CD14-positive monocyte (primary cell): ENCODE results near the gene DNTTIP2. TPM values are rescaled to one million over a fixed set of nuclear protein-coding genes. Genes with fewer than 3 reads are reported as not detected.
"Not testable (repeated sequence)": the region's sequence is repeated elsewhere in the genome, so short reads cannot be mapped to it uniquely, and the experiment has no call there.

Experiments
- DNase-seq, 3 donors: peaks; one replicate each; pipeline ENCODE4 v3.0.0-alpha.2; 2011 to 2022
- H2AFZ ChIP-seq: 2 replicates; pipeline ENCODE4 v1.6.0; 2012; ENCODE audit warnings: mild to moderate bottlenecking, low read depth, low read length, inconsistent platforms; ENCODE audit not compliant: insufficient read depth, poor library complexity, severe bottlenecking
- H3K27ac ChIP-seq, 2 donors: 1 replicate in 1 of 2; 2 replicates in 1 of 2; pipeline ENCODE4 v1.5.1; 2012 to 2013; ENCODE audit warnings: low read length in 2 of 2, control low read depth in 1 of 2, inconsistent platforms in 1 of 2, low read depth in 1 of 2, mild to moderate bottlenecking in 1 of 2
- H3K27me3 ChIP-seq, 2 donors: one replicate each; pipeline versions ENCODE4 v1.6.0 to v1.6.1; 2011 to 2013; ENCODE audit warnings: low read length in 2 of 2; ENCODE audit not compliant: control insufficient read depth in 2 of 2, insufficient read depth in 2 of 2
- H3K36me3 ChIP-seq, 2 donors: replicated peaks in 1 of 2; 1 replicate in 1 of 2; 2 replicates in 1 of 2; pipeline versions ENCODE4 v1.5.1 to v1.6.1; 2012 to 2013; ENCODE audit warnings: low read length in 2 of 2, control low read depth in 1 of 2, inconsistent platforms in 1 of 2, mild to moderate bottlenecking in 1 of 2; ENCODE audit not compliant: insufficient read depth in 2 of 2, control insufficient read depth in 1 of 2
- H3K4me1 ChIP-seq, 2 donors: 1 replicate in 1 of 2; 2 replicates in 1 of 2; pipeline versions ENCODE4 v1.5.1 to v1.6.1; 2012 to 2013; ENCODE audit warnings: low read length in 2 of 2, control low read depth in 1 of 2, inconsistent platforms in 1 of 2, mild to moderate bottlenecking in 1 of 2, moderate library complexity in 1 of 2; ENCODE audit not compliant: insufficient read depth in 2 of 2, control insufficient read depth in 1 of 2
- H3K4me2 ChIP-seq: replicated peaks from 2 replicates; pipeline ENCODE3; 2012; ENCODE audit warnings: low read length, moderate library complexity, mild to moderate bottlenecking; ENCODE audit not compliant: poor library complexity, severe bottlenecking; ENCODE audit errors: extremely low read depth
- H3K4me3 ChIP-seq, 3 experiments: fragments of 200-600 bp in 1 of 3; sonication (generic) in 1 of 3; replicated peaks in 1 of 3; 1 replicate in 2 of 3; 2 replicates in 1 of 3; pipeline ENCODE4 v1.5.1; 2011 to 2013; ENCODE audit warnings: low read length in 3 of 3, mild to moderate bottlenecking in 3 of 3, control low read depth in 2 of 3, low read depth in 2 of 3, inconsistent platforms in 1 of 3, moderate library complexity in 1 of 3
- H3K79me2 ChIP-seq: 2 replicates; pipeline ENCODE4 v1.6.0; 2012; ENCODE audit warnings: mild to moderate bottlenecking, control low read depth, inconsistent platforms, low read length, moderate library complexity; ENCODE audit not compliant: insufficient read depth
- H3K9ac ChIP-seq: 2 replicates; pipeline ENCODE4 v1.6.0; 2017; ENCODE audit warnings: low read length, mild to moderate bottlenecking; ENCODE audit not compliant: insufficient read depth, poor library complexity, severe bottlenecking
- H3K9me3 ChIP-seq, 2 donors: replicated peaks in 1 of 2; 1 replicate in 1 of 2; 2 replicates in 1 of 2; pipeline versions ENCODE4 v1.5.1 to v1.6.1; 2012 to 2013; ENCODE audit warnings: low read length in 2 of 2, control low read depth in 1 of 2; ENCODE audit not compliant: control insufficient read depth in 1 of 2, insufficient read depth in 1 of 2
- H4K20me1 ChIP-seq: 2 replicates; pipeline ENCODE4 v1.6.0; 2012; ENCODE audit warnings: mild to moderate bottlenecking, low read length, control low read depth, moderate library complexity; ENCODE audit not compliant: insufficient read depth
- H3K27ac Mint-ChIP-seq, 7 donors: one replicate each; pipeline ENCODE4 v1.8.0; 2020; ENCODE audit warnings: mild to moderate bottlenecking in 7 of 7, mixed read lengths in 7 of 7, moderate library complexity in 6 of 7, inconsistent platforms in 2 of 7
- H3K27me3 Mint-ChIP-seq, 3 donors: one replicate each; pipeline ENCODE4 v1.8.0; 2021 to 2022; ENCODE audit warnings: low read depth in 3 of 3, mild to moderate bottlenecking in 3 of 3, mixed read lengths in 3 of 3, moderate library complexity in 3 of 3, inconsistent platforms in 1 of 3
- H3K36me3 Mint-ChIP-seq, 2 donors: one replicate each; pipeline ENCODE4 v1.8.0; 2020; ENCODE audit warnings: mixed read lengths in 2 of 2, inconsistent platforms in 1 of 2, mild to moderate bottlenecking in 1 of 2
- H3K4me1 Mint-ChIP-seq: one replicate; pipeline ENCODE4 v1.8.0; 2020; ENCODE audit warnings: mild to moderate bottlenecking, mixed read lengths
- H3K4me3 Mint-ChIP-seq, 2 donors: one replicate each; pipeline ENCODE4 v1.8.0; 2020; ENCODE audit warnings: mild to moderate bottlenecking in 2 of 2, mixed read lengths in 2 of 2, moderate library complexity in 1 of 2
- H3K9me3 Mint-ChIP-seq, 7 donors: one replicate each; pipeline ENCODE4 v1.8.0; 2020 to 2022; ENCODE audit warnings: mixed read lengths in 7 of 7, mild to moderate bottlenecking in 6 of 7, moderate library complexity in 6 of 7, inconsistent platforms in 2 of 7
- CTCF ChIP-seq: fragments of 200-600 bp; IDR thresholded peaks from one replicate; pipeline ENCODE4 v1.8.0; 2022; ENCODE audit warnings: antibody characterized with exemption, mild to moderate bottlenecking
- WGBS: methylation state at CpG from one replicate; pipeline ENCODE4 v1.1.5; 2013; ENCODE audit warnings: missing lambda C conversion rate; ENCODE audit not compliant: insufficient coverage; 5-methylcytosine and 5-hydroxymethylcytosine counted together
- intact Hi-C, 2 donors: fragments of 100-400 bp; cut with micrococcal nuclease; formaldehyde crosslinking; loops; one replicate each; pipeline versions ENCODE4 v1.15.0 to v1.15.1; 2023
- polyA plus RNA-seq, 3 donors: library from polyadenylated mRNA; depleted of rRNA in 1 of 3; unstranded in 2 of 3; stranded (reverse) in 1 of 3; fragments of 300-500 nt in 2 of 3; fragments of >200 nt in 1 of 3; fragmentation: Illumina TruSeq in 2 of 3; gene quantifications; 1 replicate in 2 of 3; 2 replicates in 1 of 3; pipeline ENCODE4 v1.2.3, GENCODE V29; 2012 to 2021

DNTTIP2 gene
- polyA plus RNA-seq, 3 donors, result 21.1 to 68.8 (median 42.1) TPM

- Histone ChIP-seq H3K27me3 (no peaks in the 10 kb centered on the region), H4K20me1 (no peaks in the 10 kb centered on the region), H3K4me3 (no peak overlapping the region), H3K27ac (no peak overlapping the region), H3K9me3 (no peaks in the 10 kb centered on the region), H3K9ac (no peak overlapping the region), H2AFZ (no peak overlapping the region), H3K4me1 (no peaks in the 10 kb centered on the region), H3K79me2 (no peaks in the 10 kb centered on the region), H3K4me2 (no peak overlapping the region), H3K36me3 (peaks cover 19 to 30% of the 10 kb centered on the region in 2 donors)
- H3K27ac Mint-ChIP-seq, result no peak overlapping the region
- peaks cover 31 to 33% of the 10 kb centered on the region in 2 donors for H3K36me3 Mint-ChIP-seq
- no peak overlapping the region for H3K4me3 Mint-ChIP-seq
- peaks cover 0 to 4% (median 0%) of the 10 kb centered on the region in 7 donors for H3K9me3 Mint-ChIP-seq
- peaks cover 0 to 5% (median 2%) of the 10 kb centered on the region in 3 donors for H3K27me3 Mint-ChIP-seq
- WGBS, result 87% methylated on average over 3 of the region's 5 CpGs
- no peak for TF ChIP-seq CTCF
- DNase-seq, result no peak
- H3K4me1 Mint-ChIP-seq, result no peaks in the 10 kb centered on the region
- intact Hi-C loops, result no loop called here
These were observed 13.8 kb downstream of the DNTTIP2 start for GRCh38 chr1:93865253-93865652.

- peaks cover 0 to 5% (median 2%) of the 10 kb centered on the region in 3 donors for H3K27me3 Mint-ChIP-seq
- no CpG with 5 or more reads among the region's 3 CpGs for WGBS
- no peak overlapping the region for H3K4me2 ChIP-seq
- peaks cover 20 to 22% of the 10 kb centered on the region in 2 donors for H3K36me3 Mint-ChIP-seq
- intact Hi-C loops, result no loop called here
- no peaks in the 10 kb centered on the region for H3K4me1 Mint-ChIP-seq
- no peaks in the 10 kb centered on the region for H4K20me1 ChIP-seq
- no peaks in the 10 kb centered on the region for H3K27me3 ChIP-seq
- H3K9me3 Mint-ChIP-seq, result peaks cover 0 to 4% (median 0%) of the 10 kb centered on the region in 7 donors
- no peak overlapping the region for H3K27ac Mint-ChIP-seq
- no peak overlapping the region for H3K9ac ChIP-seq
- H3K9me3 ChIP-seq, result no peaks in the 10 kb centered on the region
- H3K27ac ChIP-seq, result no peak overlapping the region
- H3K4me3 Mint-ChIP-seq, result no peak overlapping the region
- no peak overlapping the region for H2AFZ ChIP-seq
- TF ChIP-seq CTCF, result no peak
- H3K79me2 ChIP-seq, result no peaks in the 10 kb centered on the region
- H3K4me1 ChIP-seq, result no peaks in the 10 kb centered on the region
- peaks cover 8 to 19% of the 10 kb centered on the region in 2 donors for H3K36me3 ChIP-seq
- DNase-seq, result no peak
- no peak overlapping the region for H3K4me3 ChIP-seq
These were observed 14.8 kb downstream of the DNTTIP2 start for GRCh38 chr1:93864175-93864574.

GRCh38 chr1:93857653-93858052 lies 21.4 kb downstream of the DNTTIP2 start:
- H4K20me1 ChIP-seq, H3K79me2 ChIP-seq, H3K36me3 Mint-ChIP-seq, H3K4me1 ChIP-seq, H3K4me2 ChIP-seq, H3K4me3 ChIP-seq, DNase-seq, H3K27ac ChIP-seq, H3K9me3 ChIP-seq, intact Hi-C loops, H3K27me3 ChIP-seq, H3K4me3 Mint-ChIP-seq, H3K27me3 Mint-ChIP-seq, H2AFZ ChIP-seq, H3K36me3 ChIP-seq, H3K27ac Mint-ChIP-seq, H3K4me1 Mint-ChIP-seq, H3K9ac ChIP-seq: not testable (repeated sequence)
- WGBS, result no CpG with 5 or more reads among the region's 3 CpGs
- peaks cover 10 to 34% (median 16%) of the 10 kb centered on the region in 7 donors for H3K9me3 Mint-ChIP-seq
